Sigmoid colon (tissue), 7 donors: ENCODE measurements around the gene TLR10. TPM values are rescaled to one million over a fixed set of nuclear protein-coding genes. Genes with fewer than 3 reads are reported as not detected.
A peak's percentile ranks its signal among the peaks of the same experiment; 100 is the strongest.

Source experiments
- DNase-seq: peaks from one replicate; pipeline ENCODE4 v3.0.0-alpha.2; 2019
- H3K27ac ChIP-seq, 4 donors: fragments of 200-600 bp; sonication (generic); one replicate each; pipeline ENCODE4 v1.5.1; 2016 to 2019; ENCODE audit warnings: mild to moderate bottlenecking in 1 of 4
- H3K27me3 ChIP-seq, 3 donors: fragments of 200-600 bp; sonication (generic); one replicate each; pipeline ENCODE4 v1.5.1; 2019; ENCODE audit warnings: mild to moderate bottlenecking in 1 of 3
- H3K36me3 ChIP-seq, 4 donors: fragments of 200-600 bp; sonication (generic); one replicate each; pipeline ENCODE4 v1.5.1; 2016 to 2019
- H3K4me1 ChIP-seq, 4 donors: fragments of 200-600 bp; sonication (generic); one replicate each; pipeline ENCODE4 v1.5.1; 2017 to 2019
- H3K4me3 ChIP-seq, 4 donors: fragments of 200-600 bp; sonication (generic); one replicate each; pipeline ENCODE4 v1.5.1; 2017 to 2019; ENCODE audit warnings: mild to moderate bottlenecking in 2 of 4, moderate library complexity in 1 of 4
- H3K9me3 ChIP-seq, 4 donors: fragments of 200-600 bp in 3 of 4; sonication (generic) in 3 of 4; one replicate each; pipeline versions ENCODE4 v1.5.1 to v1.6.1; 2013 to 2019
- EP300 ChIP-seq, 4 donors: sonication (generic); formaldehyde crosslinking; IDR thresholded peaks; one replicate each; pipeline ENCODE4 v1.6.1; 2017; ENCODE audit warnings: antibody characterized with exemption in 4 of 4
- POLR2A ChIP-seq, 2 donors: fragments of 450-650 bp; IDR thresholded peaks; one replicate each; pipeline ENCODE4 v1.6.1; 2016; ENCODE audit warnings: antibody characterized with exemption in 2 of 2, mild to moderate bottlenecking in 2 of 2, moderate library complexity in 2 of 2
- POLR2AphosphoS5 ChIP-seq, 4 donors: sonication (generic); formaldehyde crosslinking; IDR thresholded peaks; one replicate each; pipeline ENCODE4 v1.6.1; 2017; ENCODE audit warnings: antibody characterized with exemption in 4 of 4
- WGBS, 2 donors: extraction: QIAGEN DNeasy Blood & Tissue Kit; methylation state at CpG; one replicate each; pipeline ENCODE4 v1.1.7; 2013; 5-methylcytosine and 5-hydroxymethylcytosine counted together
- intact Hi-C: fragments of 100-400 bp; cut with DNase I; formaldehyde crosslinking; loops from one replicate; pipeline ENCODE4 v1.15.1; 2023
- polyA plus RNA-seq, 3 donors: library from polyadenylated mRNA; stranded (reverse); fragments of 200-250 nt; gene quantifications; one replicate each; pipeline ENCODE4 v1.2.3, GENCODE V29; 2013
- total RNA-seq, 4 donors: library from RNA; depleted of rRNA; stranded (reverse); fragments of >200 nt; gene quantifications; one replicate each; pipeline ENCODE4 v1.1.0, GENCODE V29; 2016
- TF ChIP-seq, protein P1 (sequence below), 4 experiments: fragments of 450-650 bp in 3 of 4; fragments of 200-600 bp in 1 of 4; IDR thresholded peaks; one replicate each; pipeline ENCODE4 v1.5.1; 2016 to 2019; ENCODE audit warnings: antibody characterized with exemption in 4 of 4, mild to moderate bottlenecking in 3 of 4, moderate library complexity in 2 of 4
- donor health status: healthy with polysubstance abuse.
- donor health status: Bipolar disorder and iron deficiency.
- donor health status: healthy.

TLR10 gene
- total and polyA plus RNA-seq, 7 donors, result under 0.01 to 6.8 (median 0.16) TPM; not detected in 2

DNA sequence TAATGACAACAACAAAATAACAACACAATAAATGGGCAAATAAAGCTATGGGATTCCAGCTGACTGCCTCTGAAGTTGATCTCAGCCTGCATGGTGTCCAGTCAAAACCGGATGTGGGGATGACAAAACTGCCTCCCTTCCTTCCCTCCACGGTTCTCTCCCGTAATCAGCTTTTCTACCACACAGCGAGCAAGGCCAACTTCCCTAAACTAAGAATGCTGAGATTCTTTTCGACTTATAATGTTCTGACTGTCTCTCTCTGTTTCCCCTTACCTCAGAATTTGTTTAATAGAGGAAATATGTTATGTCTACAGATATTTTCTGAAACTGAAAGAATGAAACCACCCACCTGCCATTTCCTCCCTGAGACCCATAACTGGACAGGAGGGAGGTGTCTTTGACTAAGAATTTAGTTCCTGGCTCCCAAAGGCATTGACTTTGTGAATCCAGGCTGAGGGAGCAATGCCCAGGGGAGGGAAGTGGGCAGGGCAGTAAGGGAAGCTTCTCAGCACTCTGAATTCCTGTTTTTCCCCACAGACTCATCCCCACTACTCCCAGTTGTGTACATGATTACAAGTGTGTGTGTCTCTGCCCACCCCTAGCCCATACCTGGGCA, 22.8 kb upstream of the TLR10 start:
- Histone ChIP-seq H3K9me3 (no peaks in the 10 kb centered on the region), H3K36me3 (peaks cover 0 to 1% (median under 1%) of the 10 kb centered on the region in 4 donors), H3K4me1 (peaks cover 0 to 26% (median 15%) of the 10 kb centered on the region in 4 donors), H3K27ac (peak overlapping the region; percentile 62 to 79 (median 69)), H3K4me3 (peak overlapping the region in 2 of 4 donors; percentile 40 to 45), H3K27me3 (no peaks in the 10 kb centered on the region)
- intact Hi-C loops, result no loop called here
- 34 to 73% methylated on average over 5 of the region's 5 CpGs for WGBS, 2 donors
- peak in 1 of 4 donors; percentile 32 for TF ChIP-seq POLR2AphosphoS5 (IDR thresholded peaks at IDR 0.05)
- TF ChIP-seq, protein P1, sequence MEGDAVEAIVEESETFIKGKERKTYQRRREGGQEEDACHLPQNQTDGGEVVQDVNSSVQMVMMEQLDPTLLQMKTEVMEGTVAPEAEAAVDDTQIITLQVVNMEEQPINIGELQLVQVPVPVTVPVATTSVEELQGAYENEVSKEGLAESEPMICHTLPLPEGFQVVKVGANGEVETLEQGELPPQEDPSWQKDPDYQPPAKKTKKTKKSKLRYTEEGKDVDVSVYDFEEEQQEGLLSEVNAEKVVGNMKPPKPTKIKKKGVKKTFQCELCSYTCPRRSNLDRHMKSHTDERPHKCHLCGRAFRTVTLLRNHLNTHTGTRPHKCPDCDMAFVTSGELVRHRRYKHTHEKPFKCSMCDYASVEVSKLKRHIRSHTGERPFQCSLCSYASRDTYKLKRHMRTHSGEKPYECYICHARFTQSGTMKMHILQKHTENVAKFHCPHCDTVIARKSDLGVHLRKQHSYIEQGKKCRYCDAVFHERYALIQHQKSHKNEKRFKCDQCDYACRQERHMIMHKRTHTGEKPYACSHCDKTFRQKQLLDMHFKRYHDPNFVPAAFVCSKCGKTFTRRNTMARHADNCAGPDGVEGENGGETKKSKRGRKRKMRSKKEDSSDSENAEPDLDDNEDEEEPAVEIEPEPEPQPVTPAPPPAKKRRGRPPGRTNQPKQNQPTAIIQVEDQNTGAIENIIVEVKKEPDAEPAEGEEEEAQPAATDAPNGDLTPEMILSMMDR (IDR thresholded peaks at IDR 0.05), result no peak
- no peak for DNase-seq

DNA sequence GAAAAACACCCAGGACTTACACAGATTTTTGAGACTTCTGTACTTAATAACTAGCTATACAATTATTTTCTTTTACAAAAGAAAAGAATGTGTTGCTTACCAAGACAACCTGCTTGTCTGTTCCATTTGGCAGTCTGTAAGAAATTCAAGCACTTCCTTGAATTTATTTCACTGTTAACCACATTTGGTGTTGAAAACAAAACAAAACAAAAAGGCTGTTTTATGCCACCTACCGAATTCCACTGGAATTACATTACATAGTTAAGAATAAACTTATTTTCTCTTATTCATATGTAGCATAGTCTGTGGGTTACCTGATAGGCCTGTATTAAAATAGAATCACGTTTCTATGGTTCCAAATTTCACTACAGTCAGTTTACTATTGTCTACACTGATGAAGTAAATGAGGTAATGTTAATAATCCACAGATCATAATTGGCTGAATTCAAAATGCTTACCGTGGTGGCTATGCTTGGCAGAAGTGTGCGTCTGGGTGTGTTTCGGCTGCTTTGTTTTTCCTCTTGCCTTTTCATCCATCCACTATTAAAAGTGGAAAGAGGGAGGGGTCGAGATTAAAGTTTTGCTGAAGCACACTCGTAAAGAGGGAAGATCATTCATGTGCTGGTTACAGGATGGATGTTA, 22.0 kb upstream of the TLR10 start, which contains the start of gene TLR1:
TSS of gene TLR1 (minus strand) at position 138 of the 642 bp plus-strand sequence. CDS start 5,960 bp downstream, outside the sequence.
- Histone ChIP-seq H3K27me3 (no peaks in the 10 kb centered on the region), H3K4me3 (peak within 1 kb of the TSS; percentile 19 to 45 (median 36)), H3K9me3 (no peaks in the 10 kb centered on the region), H3K36me3 (peaks cover 0 to 8% (median 2%) of the 10 kb centered on the region in 4 donors), H3K27ac (peak within 1 kb of the TSS; percentile 64 to 79 (median 69)), H3K4me1 (peaks cover 0 to 26% (median 15%) of the 10 kb centered on the region in 4 donors)
- DNase-seq, result no peak
- WGBS, 2 donors, result 15 to 28% methylated on average over 7 of the region's 7 CpGs
- intact Hi-C loops, result loop anchor here (5.0 kb wide), 1 partner anchor 42 kb away; no protein-coding TSS in a partner anchor
- TF ChIP-seq, protein P1 (IDR thresholded peaks at IDR 0.05), result peak in 3 of 4 experiments; percentile 57 to 60 (median 59)
- TF ChIP-seq POLR2AphosphoS5 (IDR thresholded peaks at IDR 0.05) (peak in 1 of 4 donors; percentile 20), EP300 (IDR thresholded peaks at IDR 0.05) (no peak), POLR2A (IDR thresholded peaks at IDR 0.05) (no peak)

DNA sequence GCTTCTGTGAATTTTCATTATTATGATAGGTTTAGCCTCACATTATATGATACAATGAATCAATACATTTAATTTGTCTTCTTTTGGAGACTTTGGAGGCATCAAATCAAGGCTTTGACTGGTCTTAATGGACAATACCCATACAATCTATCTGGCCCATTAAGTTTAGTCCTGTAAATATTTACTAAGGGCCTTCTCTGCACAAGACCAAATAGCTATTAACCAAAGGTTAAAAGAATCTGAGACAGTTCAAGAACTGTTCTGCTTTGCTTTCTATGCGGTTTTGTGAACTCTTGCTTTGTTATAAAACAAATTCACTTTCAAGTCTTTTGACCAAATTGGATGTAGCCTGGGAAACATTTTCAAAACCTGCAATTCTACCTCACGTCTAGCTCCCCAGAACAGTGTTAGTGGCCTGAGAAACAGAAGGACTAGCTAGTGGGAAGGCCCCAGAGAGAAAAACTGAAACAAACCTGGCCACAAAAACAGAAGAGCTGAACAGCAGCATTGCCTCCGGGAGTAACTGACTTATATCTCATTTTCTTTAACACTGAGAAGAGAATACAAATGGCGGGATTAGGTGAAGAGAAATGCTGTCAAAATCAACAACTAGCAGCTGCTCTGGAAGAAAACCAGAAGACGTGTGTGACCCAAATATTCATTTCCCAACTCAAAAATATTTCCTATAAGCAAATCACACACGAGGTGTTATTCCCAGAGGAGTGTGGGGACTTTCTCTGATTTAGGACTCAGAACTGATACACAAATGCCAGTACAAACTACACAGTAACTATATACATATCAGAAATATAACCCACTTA, 21.3 kb upstream of the TLR10 start:
- TF ChIP-seq EP300 (IDR thresholded peaks at IDR 0.05) (no peak), POLR2A (IDR thresholded peaks at IDR 0.05) (no peak), POLR2AphosphoS5 (IDR thresholded peaks at IDR 0.05) (no peak)
- TF ChIP-seq, protein P1 (IDR thresholded peaks at IDR 0.05), result no peak
- Histone ChIP-seq H3K36me3 (peaks cover 0 to 12% (median 2%) of the 10 kb centered on the region in 4 donors), H3K27ac (peak overlapping the region; percentile 64 to 79 (median 69)), H3K4me3 (peak overlapping the region; percentile 19 to 45 (median 36)), H3K4me1 (peaks cover 0 to 26% (median 15%) of the 10 kb centered on the region in 4 donors), H3K9me3 (no peaks in the 10 kb centered on the region), H3K27me3 (no peaks in the 10 kb centered on the region)
- no peak for DNase-seq
- 14 to 18% methylated on average over 6 of the region's 6 CpGs for WGBS, 2 donors
- intact Hi-C loops, result loop anchor here (5.0 kb wide), 1 partner anchor 42 kb away; no protein-coding TSS in a partner anchor

DNA sequence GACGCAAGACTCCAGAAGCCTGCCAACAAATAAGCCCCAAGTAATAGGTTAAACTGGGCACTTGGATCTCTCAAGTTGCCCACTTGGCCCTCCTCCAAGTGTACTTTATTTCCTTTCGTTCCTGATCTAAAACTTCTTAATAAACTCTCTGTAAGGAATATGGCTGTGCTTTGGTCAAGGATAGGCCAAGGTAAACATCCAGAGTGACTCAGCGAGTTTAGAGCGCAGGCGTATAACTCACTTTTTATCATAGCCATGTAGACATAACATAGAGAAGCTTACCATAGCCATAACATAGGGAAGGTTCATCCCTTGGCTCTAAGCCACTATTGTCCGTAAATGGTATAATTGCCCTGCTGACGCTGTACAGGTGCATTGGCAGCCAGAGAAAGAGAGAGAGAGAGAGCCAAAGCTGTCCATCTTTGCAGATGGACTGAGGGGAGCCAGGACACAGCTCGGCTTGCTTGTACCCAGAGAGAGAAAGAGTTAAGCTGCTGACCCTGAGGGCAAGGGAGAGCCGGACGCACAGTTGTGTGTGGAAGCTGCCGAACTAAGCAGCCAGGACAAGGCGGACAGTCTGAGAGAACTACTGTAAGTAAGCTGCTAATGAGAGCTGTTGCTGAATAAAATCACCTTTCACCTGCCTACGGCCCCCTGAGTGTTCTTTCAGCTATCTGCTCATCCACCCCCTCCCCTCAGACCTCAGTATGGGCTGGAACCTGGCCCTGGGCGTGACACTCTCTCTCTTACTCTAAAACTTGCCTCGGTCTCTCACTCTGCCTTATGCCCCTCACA, 20.0 kb upstream of the TLR10 start:
- no peak for DNase-seq
- TF ChIP-seq, protein P1 (IDR thresholded peaks at IDR 0.05), result no peak
- TF ChIP-seq POLR2AphosphoS5 (IDR thresholded peaks at IDR 0.05) (no peak), EP300 (IDR thresholded peaks at IDR 0.05) (no peak), POLR2A (IDR thresholded peaks at IDR 0.05) (no peak)
- intact Hi-C loops, result loop anchor here (5.0 kb wide), 1 partner anchor 40 kb away; no protein-coding TSS in a partner anchor
- Histone ChIP-seq H3K4me3 (peak overlapping the region in 2 of 4 donors; percentile 2 to 45), H3K9me3 (no peaks in the 10 kb centered on the region), H3K4me1 (peaks cover 0 to 26% (median 15%) of the 10 kb centered on the region in 4 donors), H3K27me3 (no peaks in the 10 kb centered on the region), H3K27ac (peak overlapping the region in 1 of 4 donors; percentile 79), H3K36me3 (peaks cover 0 to 12% (median 6%) of the 10 kb centered on the region in 4 donors)
- 94 to 97% methylated on average over 15 of the region's 15 CpGs for WGBS, 2 donors
